ENCODE data around the gene ATN1.
A peak's percentile ranks its signal among the peaks of the same experiment; 100 is the strongest.

The ATN1 gene

GRCh38 chr12:6914246-6914946 lies 13.4 kb upstream of the ATN1 start, which contains the start of gene ENO2 (continued):
- TF ChIP-seq ZNF10 (tag by site-specific recombination; IDR thresholded peaks at IDR 0.05) (0 out of 2 replicates have a peak, but pooled peaks have one; percentile 35), ZNF404 (tag by site-specific recombination; IDR thresholded peaks at IDR 0.05) (no peak), ZNF214 (tag by site-specific recombination; IDR thresholded peaks at IDR 0.05; ENCODE audit: borderline replicate concordance) (no peak), OSR2 (tag by site-specific recombination; IDR thresholded peaks at IDR 0.05) (peak; percentile 86), ZNF391 (tag by site-specific recombination; IDR thresholded peaks at IDR 0.05; ENCODE audit: borderline replicate concordance, low read depth) (0 out of 2 replicates have a peak, but pooled peaks have one; percentile 42), PRDM4 (tag by site-specific recombination; IDR thresholded peaks at IDR 0.05) (no peak), KLF16 (tag by site-specific recombination; IDR thresholded peaks at IDR 0.05) (peak; percentile 66), ZNF423 (tag by site-specific recombination; IDR thresholded peaks at IDR 0.05) (0 out of 2 replicates have a peak, but pooled peaks have one; percentile 29), ZNF639 (tag by site-specific recombination; IDR thresholded peaks at IDR 0.05) (no peak; the same call in 1 of the 2 replicates), ZBTB8A (tag by site-specific recombination; IDR thresholded peaks at IDR 0.05) (peak; percentile 98), SP3 (tag by site-specific recombination; IDR thresholded peaks at IDR 0.05) (0 out of 2 replicates have a peak, but pooled peaks have one; percentile 28), ZNF76 (tag by site-specific recombination; IDR thresholded peaks at IDR 0.05; ENCODE audit: borderline replicate concordance, low read depth) (peak; percentile 44; the same call in 1 of the 2 replicates), ZNF202 (tag by site-specific recombination; IDR thresholded peaks at IDR 0.05; ENCODE audit: borderline replicate concordance) (no peak), KLF10 (tag by site-specific recombination; IDR thresholded peaks at IDR 0.05) (no peak), ZBTB10 (tag by site-specific recombination; IDR thresholded peaks at IDR 0.05) (peak; percentile 53; the same call in 1 of the 2 replicates), ZNF785 (tag by site-specific recombination; IDR thresholded peaks at IDR 0.05) (no peak), BCL11A (tag by site-specific recombination; IDR thresholded peaks at IDR 0.05; ENCODE audit: low read depth) (no peak), YY1 (tag by site-specific recombination; IDR thresholded peaks at IDR 0.05) (no peak), HIC1 (tag by site-specific recombination; IDR thresholded peaks at IDR 0.05) (peak; percentile 39; the same call in 1 of the 2 replicates), ZNF239 (tag by site-specific recombination; IDR thresholded peaks at IDR 0.05) (0 out of 2 replicates have a peak, but pooled peaks have one; percentile 24), PRDM2 (tag by site-specific recombination; IDR thresholded peaks at IDR 0.05; ENCODE audit: borderline replicate concordance) (peak; percentile 89; the same call in 1 of the 2 replicates), ZNF362 (tag by site-specific recombination; IDR thresholded peaks at IDR 0.05) (no peak), KLF1 (tag by site-specific recombination; IDR thresholded peaks at IDR 0.05) (peak; percentile 56; the same call in 1 of the 2 replicates)
